Activated T-cell treated with anti-CD3 and anti-CD28 coated beads for 1 hour (primary cell): ENCODE results near the gene FOXJ3.

Experiments used
- DNase-seq: peaks from one replicate; pipeline ENCODE4 v3.0.0-alpha.2; 2020; ENCODE audit warnings: low read depth

The FOXJ3 gene

DNA sequence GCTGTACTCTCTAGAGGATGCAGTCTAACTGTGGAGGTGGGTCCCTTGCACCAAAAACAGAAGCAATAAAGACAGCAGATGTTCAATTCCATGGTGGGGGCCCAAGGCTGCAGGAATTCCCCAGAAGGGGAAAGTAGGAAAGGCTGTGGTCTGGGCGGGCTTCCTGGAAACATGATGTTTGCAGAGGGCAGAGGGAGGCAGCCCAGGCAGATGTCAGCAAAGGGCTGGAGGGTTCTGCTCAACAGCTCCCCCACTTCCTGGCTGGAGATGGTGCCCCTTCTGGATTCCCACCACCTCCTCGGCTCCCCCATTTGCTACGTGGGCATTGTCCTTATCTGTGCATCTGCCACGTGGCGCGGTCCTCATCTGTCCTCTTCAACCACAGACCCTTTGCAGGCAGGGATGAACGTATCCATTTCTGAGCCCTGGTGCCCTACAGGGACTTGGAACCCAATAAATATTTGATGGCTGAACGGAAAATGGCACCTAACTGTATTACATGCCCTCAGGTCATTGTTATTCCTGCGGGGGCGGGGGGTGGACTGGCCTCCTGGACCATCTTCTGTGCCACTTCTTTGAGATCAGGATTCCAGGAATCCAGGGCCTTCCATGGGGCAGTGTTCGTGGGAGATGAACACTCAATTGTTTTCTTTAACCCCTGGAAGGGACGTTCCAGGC is 190.2 kb downstream of the FOXJ3 start:
- no peak for DNase-seq

DNA sequence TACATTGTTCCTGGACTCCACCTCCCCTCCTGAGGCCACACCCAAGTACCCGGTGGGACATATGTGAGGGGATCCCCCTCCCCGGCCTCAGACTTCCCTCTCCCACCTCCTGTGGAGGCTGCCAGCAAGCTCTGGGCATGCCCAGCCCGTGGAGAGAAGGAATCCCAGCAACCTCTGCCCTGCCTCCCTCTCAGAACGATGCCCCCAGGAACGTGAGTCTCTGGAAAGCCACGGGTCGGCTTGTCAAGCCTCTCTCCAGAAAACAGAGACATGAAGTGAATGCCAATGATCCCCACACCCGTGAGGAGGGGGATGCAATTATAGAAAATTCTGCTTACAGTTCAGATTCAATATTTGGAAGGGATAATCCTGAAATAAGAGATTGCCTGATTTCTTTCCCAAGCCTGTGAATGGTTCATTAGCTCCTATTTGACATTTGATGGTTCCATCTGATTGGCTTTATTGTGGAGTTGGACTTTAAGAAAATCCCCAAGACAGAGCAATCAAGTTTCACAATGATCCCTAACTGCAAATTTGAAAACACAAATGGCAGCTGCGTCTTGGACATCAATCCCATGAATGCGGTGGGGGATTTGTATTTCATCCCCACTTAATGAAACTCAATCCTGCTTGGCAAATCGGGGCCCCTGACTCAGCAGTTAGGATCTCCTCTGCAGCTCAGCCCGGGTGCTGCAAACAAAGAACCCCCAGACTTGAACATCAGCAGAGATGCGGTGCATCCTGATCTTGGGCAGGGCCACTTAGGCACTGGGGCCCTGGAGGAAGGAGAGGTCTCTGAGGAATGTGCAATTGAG is 190.9 kb downstream of the FOXJ3 start:
- DNase-seq, result no peak

DNA sequence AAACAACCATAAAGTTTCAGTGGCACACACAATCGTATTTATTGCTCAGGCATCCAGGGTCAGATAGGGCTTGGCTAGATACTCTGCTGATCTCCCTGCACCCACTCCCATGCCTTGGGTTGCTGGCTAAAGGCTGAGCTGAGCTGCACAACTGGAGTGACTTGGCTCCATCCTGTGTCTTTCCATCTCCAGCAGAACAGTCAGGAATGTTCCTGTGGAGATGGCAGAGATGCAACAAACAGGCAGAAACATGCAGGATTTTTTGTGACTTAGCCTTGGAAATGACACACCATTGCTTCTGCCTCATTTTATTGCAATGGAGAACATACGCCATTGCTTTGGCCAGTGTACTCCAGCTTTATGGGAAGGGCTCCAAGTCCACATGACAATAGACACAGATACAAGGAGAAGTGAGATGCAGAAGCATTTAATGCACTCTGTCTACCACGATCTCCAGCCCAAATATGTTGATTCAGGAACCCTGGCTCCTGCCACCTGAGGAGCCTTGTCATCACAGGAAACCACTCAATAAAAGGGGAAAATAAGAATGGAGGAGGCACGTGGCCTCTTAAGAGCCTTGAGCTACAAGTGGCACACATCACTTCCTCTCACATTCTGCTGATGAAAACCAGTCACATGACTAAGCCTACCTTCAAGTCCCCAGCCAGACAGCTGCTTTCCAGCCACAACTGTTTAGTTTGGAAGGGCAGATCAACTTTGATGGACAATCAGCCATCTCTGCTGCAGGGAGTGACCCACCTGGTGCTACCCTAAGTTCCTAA is 191.9 kb downstream of the FOXJ3 start:
- DNase-seq, result no peak

DNA sequence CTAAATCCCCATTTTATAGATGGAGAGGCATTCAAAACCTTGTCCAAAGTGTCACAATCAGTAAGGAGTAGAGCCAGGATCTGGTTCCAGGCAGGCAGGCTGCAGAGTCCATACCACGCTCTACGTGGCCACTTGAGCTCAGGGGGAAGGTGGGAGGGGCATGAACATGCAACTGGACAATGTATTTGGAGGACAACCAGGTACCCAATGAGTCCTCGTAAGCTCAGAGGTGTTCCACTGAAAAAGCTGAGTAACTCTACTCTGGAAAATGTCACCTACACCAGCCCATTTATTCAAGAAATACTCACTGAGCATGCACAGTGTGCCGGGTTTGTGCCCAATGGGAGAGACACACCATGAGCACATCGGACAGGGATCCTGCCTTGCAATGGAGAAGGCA is 193.1 kb downstream of the FOXJ3 start:
- DNase-seq, result no peak

DNA sequence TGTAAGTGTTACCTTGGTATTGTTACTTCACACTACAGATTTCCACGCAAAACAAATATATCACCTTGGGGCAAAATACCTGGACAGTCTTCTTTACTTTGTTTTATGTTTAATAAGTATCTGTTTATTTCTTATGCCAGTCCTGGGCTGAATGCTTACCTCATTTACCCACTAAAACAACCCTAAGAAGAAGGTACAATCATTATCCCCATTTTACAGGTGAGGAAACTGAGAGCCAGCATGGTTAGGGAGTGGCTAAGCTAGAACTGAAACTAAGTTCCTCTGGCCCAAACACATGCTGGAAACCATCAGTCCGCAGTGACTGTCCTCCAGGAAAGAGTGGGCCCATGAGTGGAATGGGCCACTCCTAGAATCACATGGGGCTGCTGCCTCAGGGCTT is 194.8 kb downstream of the FOXJ3 start:
- no peak for DNase-seq

DNA sequence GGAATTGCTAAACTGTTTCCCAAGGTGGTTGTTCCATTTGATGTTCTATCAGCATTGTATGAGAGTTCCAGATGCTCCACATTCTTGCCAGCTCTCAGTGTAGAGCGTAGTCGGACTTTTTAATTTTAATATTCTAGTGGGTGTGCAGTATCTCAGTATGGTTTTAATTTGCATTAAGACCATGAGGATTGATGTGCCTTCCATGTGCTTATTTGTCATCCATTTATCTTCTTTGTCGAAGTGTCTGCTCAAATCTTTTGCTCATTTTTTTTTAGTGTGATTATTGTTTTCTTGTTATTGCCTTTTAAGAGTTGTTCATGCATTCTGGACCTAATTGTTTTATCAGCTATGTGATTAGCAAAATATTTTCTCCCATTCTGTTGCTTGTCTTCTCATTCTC is 195.6 kb downstream of the FOXJ3 start:
- no peak for DNase-seq

DNA sequence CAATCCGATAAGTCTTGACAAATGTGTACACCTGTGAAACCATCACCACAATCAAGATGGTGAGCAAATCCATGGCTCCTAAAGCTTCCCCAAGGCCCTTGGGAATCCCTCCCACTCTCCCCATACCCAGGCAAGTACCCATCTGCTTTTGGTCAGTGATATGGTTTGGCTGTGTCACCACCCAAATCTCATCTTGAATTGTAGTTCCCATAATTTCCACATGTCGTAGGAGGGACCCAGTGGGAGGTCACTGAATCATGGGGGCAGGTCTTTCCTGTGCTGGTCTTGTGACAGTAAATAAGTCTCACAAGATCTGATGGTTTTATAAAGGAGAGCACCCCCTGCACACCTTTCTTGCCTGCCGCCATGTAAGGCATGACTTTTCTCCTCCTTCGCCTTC is 196.4 kb downstream of the FOXJ3 start:
- no peak for DNase-seq

DNA sequence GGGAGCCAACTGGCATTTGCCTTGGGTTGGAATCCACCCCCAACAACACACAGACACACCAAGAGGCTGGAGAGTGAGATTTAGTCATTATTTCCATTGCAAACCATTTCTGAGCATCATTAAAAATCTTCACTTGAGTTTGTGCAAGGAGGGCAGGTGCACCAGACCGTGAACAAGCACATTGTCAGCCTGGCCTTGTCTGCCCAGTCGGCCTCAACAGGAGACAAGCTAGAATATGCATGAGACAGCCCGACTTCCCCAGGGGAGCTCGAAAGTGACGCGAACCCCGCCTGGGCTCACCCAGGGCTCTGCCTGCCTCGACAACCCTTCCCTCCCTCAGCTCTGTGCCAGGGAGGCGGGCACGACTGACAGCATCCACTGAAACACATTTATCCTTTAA is 197.3 kb downstream of the FOXJ3 start:
- DNase-seq, result no peak

DNA sequence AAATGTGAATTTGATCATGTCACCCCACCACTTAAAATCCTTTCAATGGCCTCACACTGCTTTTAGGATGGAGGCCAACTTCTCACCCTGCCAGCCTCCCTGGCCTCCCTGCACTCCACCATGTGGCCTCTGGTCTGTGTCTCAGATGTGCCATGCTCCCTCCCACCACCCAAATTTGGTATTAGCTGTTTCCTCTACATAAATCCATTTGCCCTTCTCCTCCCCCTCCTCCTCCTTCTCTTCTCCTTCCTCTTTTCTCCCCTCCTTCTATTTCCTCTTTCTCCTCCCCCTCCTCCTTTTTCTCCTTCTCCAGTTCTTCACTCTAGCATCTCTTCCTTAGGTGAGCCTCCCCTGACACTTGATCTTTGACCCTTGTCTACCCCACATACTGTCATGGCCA is 198.6 kb downstream of the FOXJ3 start:
- no peak for DNase-seq

DNA sequence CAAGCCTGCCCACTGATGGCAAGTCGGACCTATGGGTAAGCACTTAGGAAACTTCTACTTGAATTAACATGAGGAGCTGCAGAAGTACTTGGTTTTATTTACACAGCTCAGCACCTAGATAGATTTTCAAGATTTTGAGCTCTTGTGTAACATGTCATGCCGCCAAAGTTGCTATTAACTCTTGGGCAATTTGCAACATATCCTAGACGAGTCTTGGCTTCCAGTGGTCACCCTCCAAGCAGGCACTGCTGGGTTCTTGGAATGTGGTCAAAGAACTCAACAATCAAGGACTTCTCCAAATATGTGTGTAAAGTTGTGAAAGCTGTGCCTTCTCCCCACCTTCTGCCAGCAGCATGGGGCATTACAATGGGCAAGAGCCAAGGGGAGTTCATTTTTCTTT is 199.6 kb downstream of the FOXJ3 start:
- no peak for DNase-seq

DNA sequence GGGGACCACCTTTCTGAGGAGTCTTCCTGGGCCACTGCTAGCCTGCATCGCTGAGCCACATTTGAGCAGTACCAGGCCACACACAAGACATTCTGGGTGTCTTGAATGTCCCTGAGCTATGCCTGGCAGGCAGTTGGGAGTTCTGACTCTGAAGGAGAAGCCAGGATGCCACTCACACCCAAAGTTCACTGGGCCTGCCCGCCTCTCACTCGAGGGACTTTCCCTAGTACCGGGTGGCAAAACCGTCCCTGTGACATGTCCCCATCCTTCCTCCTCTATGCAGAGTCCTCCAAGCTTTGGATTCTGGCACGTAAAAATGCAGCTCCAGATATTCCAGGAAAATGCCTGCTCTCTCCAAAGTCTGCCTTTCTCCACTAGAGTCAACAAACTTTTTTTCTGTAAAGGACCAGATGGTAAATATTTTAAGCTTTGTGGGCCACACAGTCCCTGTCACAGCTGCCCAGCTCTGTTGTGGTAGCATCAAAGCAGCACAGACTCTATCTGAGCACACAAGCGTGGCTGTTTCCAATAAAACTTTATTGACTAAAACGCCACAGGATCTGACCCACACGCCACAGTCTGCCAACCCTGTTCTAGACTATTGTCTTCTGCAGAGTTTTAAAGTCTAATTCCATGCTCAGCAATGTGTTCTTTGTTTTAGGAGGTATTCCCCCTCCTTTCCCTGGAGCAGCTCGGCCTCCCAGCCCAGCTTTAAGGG is 201.1 kb downstream of the FOXJ3 start:
- DNase-seq, result no peak

DNA sequence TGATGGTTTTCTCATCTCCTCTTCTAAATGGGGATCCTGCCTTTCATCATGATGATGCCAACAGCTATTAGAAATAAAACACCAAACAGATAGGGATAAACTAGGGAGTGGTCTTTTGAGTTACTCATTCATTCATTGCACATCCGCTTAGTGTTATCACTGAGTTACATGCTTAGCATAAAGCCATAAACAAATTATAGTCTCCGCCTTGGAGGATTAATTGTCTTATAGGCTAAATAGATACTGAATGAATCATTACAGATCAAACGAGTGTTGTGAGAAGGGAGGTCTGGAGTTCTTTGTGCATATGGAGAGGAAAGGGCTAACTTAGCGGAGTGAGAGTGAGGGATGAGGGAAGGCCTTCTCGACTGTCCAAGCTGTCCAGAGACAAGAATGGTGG is 201.6 kb downstream of the FOXJ3 start:
- no peak for DNase-seq

DNA sequence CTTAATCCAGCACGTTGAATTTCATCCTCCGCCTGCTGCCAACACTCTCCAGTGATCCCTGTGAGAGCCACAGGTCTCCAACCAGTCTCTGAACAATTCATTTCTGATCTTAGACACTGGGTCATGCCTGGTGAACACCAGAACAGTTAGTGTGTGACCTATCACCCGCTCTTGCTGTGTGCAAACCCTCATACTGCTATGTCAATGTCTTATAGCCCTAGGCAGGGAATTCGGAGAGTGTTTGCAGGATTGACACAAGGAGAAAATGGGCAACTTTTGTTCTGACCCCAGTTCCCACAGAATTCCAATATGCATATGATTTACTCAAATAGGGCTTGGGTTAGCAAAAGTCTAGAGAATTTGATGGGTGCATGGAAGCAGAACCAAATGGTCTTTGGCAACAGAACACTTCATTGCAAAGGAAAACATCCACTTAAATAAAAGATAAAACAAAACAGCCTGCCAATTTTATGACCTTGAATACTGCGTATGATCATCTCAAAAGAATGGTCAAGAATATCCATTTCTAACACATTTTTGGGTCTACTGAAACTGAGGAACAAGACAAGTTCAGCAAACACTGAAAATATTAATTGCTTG is 204.9 kb downstream of the FOXJ3 start:
- no peak for DNase-seq

DNA sequence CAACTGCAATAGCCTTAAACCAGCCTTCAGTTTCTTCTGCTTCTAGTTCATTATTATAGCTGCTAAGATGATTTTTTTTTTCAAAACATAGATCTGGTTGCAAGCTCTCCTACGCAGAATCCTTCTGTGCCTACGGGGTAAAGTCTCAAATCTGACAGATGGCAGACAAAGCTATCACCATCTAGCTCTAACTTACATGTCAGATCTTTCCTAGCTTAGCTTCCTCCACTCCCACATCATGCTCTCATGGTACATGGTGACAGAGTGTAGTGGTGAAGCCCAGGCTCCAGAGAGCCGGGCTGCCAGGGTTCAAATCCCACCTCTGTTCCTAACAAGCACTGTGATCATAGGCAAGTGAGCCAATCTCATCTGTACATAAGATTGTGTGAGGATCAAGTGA is 206.1 kb downstream of the FOXJ3 start:
- no peak for DNase-seq

DNA sequence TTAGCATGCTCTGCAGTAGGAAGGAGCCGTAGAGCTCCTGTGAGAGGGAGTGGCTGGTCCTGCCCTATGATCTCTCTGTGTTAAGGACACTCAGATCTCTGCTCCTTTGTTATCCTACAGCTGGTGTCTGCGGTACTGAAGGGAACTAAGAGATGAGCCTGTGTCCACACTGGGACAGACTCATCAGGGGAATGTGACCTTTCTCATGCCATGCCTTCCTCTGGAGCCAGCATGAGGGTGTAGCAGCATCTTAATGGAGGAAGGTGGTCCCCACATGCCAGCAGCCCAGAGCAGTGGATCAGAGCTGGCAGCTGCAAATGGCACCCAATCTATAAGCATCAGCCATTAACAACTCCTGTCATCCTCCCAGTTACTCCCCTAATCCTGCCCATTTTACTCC is 206.5 kb downstream of the FOXJ3 start:
- no peak for DNase-seq

DNA sequence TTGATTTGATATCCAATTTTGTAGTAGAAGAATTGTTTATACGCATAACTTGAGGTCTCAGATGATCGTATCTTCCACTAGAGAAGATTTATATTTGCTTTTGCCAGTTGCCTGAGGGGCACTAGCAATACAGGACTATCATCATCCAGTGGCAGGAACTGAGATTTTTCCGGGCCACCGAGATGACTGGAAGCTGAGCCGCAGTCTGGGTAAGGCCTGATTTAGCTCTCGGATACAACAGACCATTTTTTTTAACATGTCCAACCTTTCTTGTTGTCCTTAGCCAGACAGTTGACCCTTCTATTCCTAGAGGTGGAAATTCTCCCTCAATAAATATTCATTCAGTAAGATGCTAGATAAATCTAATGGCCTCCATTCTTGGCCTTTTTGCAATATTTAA is 207.3 kb downstream of the FOXJ3 start:
- no peak for DNase-seq
